GM23338 (cell line): ENCODE measurements around the gene TOP2A.
"Not testable (repeated sequence)": the region's sequence is repeated elsewhere in the genome, so short reads cannot be mapped to it uniquely, and the experiment has no call there.

Source experiments
- CREB1 ChIP-seq: fragments of 250-450 bp; sonication (Bioruptor Pico); IDR thresholded peaks from 2 replicates; pipeline ENCODE4 v1.5.0; 2020; ENCODE audit warnings: low read depth, mild to moderate bottlenecking, moderate library complexity
- CTCF ChIP-seq, 2 experiments: fragments of 200-600 bp in 1 of 2; sonication (generic) in 1 of 2; conservative IDR thresholded peaks; 2 replicates each; pipeline versions ENCODE4 v1.5.1 to v1.6.1; 2016 to 2017; ENCODE audit warnings: antibody characterized with exemption in 2 of 2, low read depth in 2 of 2, mild to moderate bottlenecking in 2 of 2, moderate library complexity in 1 of 2
- EZH2 ChIP-seq: fragments of 200-600 bp; sonication (generic); IDR thresholded peaks from one replicate; pipeline ENCODE4 v1.8.0; 2017; ENCODE audit warnings: antibody characterized with exemption, mild to moderate bottlenecking, low read depth; ENCODE audit not compliant: unreplicated experiment
- EZH2phosphoT487 ChIP-seq: fragments of 200-600 bp; sonication (generic); IDR thresholded peaks from one replicate; pipeline ENCODE4 v1.8.1; 2018; ENCODE audit warnings: antibody characterized with exemption; ENCODE audit not compliant: unreplicated experiment
- JUNB ChIP-seq: IDR thresholded peaks from one replicate; pipeline ENCODE4 v1.6.1; 2016; ENCODE audit warnings: antibody characterized with exemption; ENCODE audit not compliant: unreplicated experiment
- POLR2AphosphoS5 ChIP-seq: IDR thresholded peaks from 2 replicates; pipeline ENCODE4 v1.6.1; 2016; ENCODE audit warnings: antibody characterized with exemption, low read depth
- REST ChIP-seq: IDR thresholded peaks from one replicate; pipeline ENCODE4 v1.6.1; 2018; ENCODE audit warnings: antibody characterized with exemption; ENCODE audit not compliant: unreplicated experiment

- not testable (repeated sequence) for TF ChIP-seq EZH2; CTCF (conservative IDR thresholded peaks at IDR 0.05; ENCODE audit: low read depth in 2 of 2); REST; EZH2phosphoT487; POLR2AphosphoS5; JUNB; CREB1
Observed at GRCh38 chr17:40375786-40376185, 41.9 kb downstream of the TOP2A start.
